Left ventricle myocardium inferior (tissue), 1 donor: ENCODE results near the gene GNB1L. TPM values are rescaled to one million over a fixed set of nuclear protein-coding genes. Genes with fewer than 3 reads are reported as not detected.

Source experiments
- DNase-seq: peaks from one replicate; pipeline ENCODE4 v3.0.0-alpha.2; 2020
- H3K27ac ChIP-seq: fragments of 200-600 bp; replicated peaks from 2 replicates; pipeline ENCODE4 v1.8.0; 2021
- H3K27me3 ChIP-seq: fragments of 200-600 bp; 2 replicates; pipeline ENCODE4 v1.8.0; 2021; ENCODE audit warnings: low read depth
- H3K36me3 ChIP-seq: fragments of 200-600 bp; 2 replicates; pipeline ENCODE4 v1.8.0; 2021
- H3K4me1 ChIP-seq: fragments of 200-600 bp; 2 replicates; pipeline ENCODE4 v1.8.0; 2021
- H3K4me3 ChIP-seq: fragments of 200-600 bp; 2 replicates; pipeline ENCODE4 v1.8.0; 2021; ENCODE audit warnings: mild to moderate bottlenecking, moderate library complexity
- H3K9me3 ChIP-seq: fragments of 200-600 bp; replicated peaks from 2 replicates; pipeline ENCODE4 v1.8.0; 2021
- CTCF ChIP-seq: fragments of 200-600 bp; IDR thresholded peaks from 2 replicates; pipeline ENCODE4 v1.8.0; 2021; ENCODE audit warnings: antibody characterized with exemption, mild to moderate bottlenecking, borderline replicate concordance
- intact Hi-C: fragments of 100-400 bp; cut with micrococcal nuclease; formaldehyde crosslinking; loops from one replicate; pipeline ENCODE4 v1.11.0; 2022
- total RNA-seq: library from RNA; stranded (reverse); fragmentation: NEBNext Ultra II Directional; extraction: Animal tissue kit (Norgen Biotek cat#: 25700); gene quantifications from one replicate; pipeline ENCODE4 v1.2.1, GENCODE V29; 2021
- donor health status: DM: no; HTN: yes; CAD: no; lungs with severe emphysema.

The GNB1L gene
- total RNA-seq, 1 donor from 2014 or later = 2.9 TPM

GRCh38 chr22:19896665-19897355, 42.1 kb upstream of the GNB1L start:
- H3K36me3 ChIP-seq = peaks cover 45% of the 10 kb centered on the region
- H3K9me3 ChIP-seq = no peaks in the 10 kb centered on the region
- H3K4me1 ChIP-seq = peaks cover 8% of the 10 kb centered on the region
- no peak for TF ChIP-seq CTCF
- no peak overlapping the region for H3K27ac ChIP-seq
- no peak for DNase-seq
- intact Hi-C loops = no loop called here
- H3K27me3 ChIP-seq = no peaks in the 10 kb centered on the region
- H3K4me3 ChIP-seq = no peak overlapping the region

- H3K27me3 ChIP-seq = no peaks in the 10 kb centered on the region
- peaks cover 38% of the 10 kb centered on the region for H3K36me3 ChIP-seq
- H3K4me3 ChIP-seq = no peak overlapping the region
- intact Hi-C loops = no loop called here
- DNase-seq = no peak
- H3K9me3 ChIP-seq = no peaks in the 10 kb centered on the region
- peaks cover 15% of the 10 kb centered on the region for H3K4me1 ChIP-seq
- TF ChIP-seq CTCF = no peak
- H3K27ac ChIP-seq = no peak overlapping the region
Observed at GRCh38 chr22:19895160-19895849, 40.6 kb upstream of the GNB1L start.

- no peak for DNase-seq
- Histone ChIP-seq H3K9me3 (no peaks in the 10 kb centered on the region), H3K27ac (no peak overlapping the region), H3K4me3 (no peak overlapping the region), H3K36me3 (peaks cover 38% of the 10 kb centered on the region), H3K27me3 (no peaks in the 10 kb centered on the region), H3K4me1 (peaks cover 15% of the 10 kb centered on the region)
- intact Hi-C loops = no loop called here
- no peak for TF ChIP-seq CTCF
Observed at GRCh38 chr22:19893363-19893762, 38.7 kb upstream of the GNB1L start.

- Histone ChIP-seq H3K9me3 (no peaks in the 10 kb centered on the region), H3K36me3 (peaks cover 34% of the 10 kb centered on the region), H3K4me1 (peaks cover 15% of the 10 kb centered on the region), H3K4me3 (no peak overlapping the region), H3K27me3 (no peaks in the 10 kb centered on the region), H3K27ac (no peak overlapping the region)
- intact Hi-C loops = no loop called here
- TF ChIP-seq CTCF = no peak
- DNase-seq = no peak
Observed at GRCh38 chr22:19892925-19893324, 38.3 kb upstream of the GNB1L start.

- Histone ChIP-seq H3K27me3 (no peaks in the 10 kb centered on the region), H3K27ac (no peak overlapping the region), H3K4me3 (no peak overlapping the region), H3K4me1 (peaks cover 15% of the 10 kb centered on the region), H3K9me3 (no peaks in the 10 kb centered on the region), H3K36me3 (peaks cover 30% of the 10 kb centered on the region)
- no peak for TF ChIP-seq CTCF
- no peak for DNase-seq
- intact Hi-C loops = no loop called here
Observed at GRCh38 chr22:19892257-19892879, 37.7 kb upstream of the GNB1L start.
